Mesendoderm (in vitro differentiated cells): ENCODE measurements around the gene HLA-DPB1.

Experiments
- DNase-seq: peaks from one replicate; pipeline ENCODE4 v3.0.0; 2013
- H2AK5ac ChIP-seq: 2 replicates; pipeline ENCODE4 v1.6.1; 2013; ENCODE audit warnings: low read length, inconsistent platforms
- H2BK120ac ChIP-seq: 2 replicates; pipeline ENCODE4 v1.6.1; 2013; ENCODE audit warnings: low read depth, mild to moderate bottlenecking, low read length, moderate library complexity, mixed read lengths
- H2BK15ac ChIP-seq: replicated peaks from 2 replicates; pipeline ENCODE4 v1.6.1; 2013; ENCODE audit warnings: low read depth, mild to moderate bottlenecking, moderate library complexity
- H2BK5ac ChIP-seq: 2 replicates; pipeline ENCODE4 v1.6.1; 2013; ENCODE audit warnings: low read length, inconsistent platforms
- H3K18ac ChIP-seq: 2 replicates; pipeline ENCODE4 v1.6.1; 2013; ENCODE audit warnings: mild to moderate bottlenecking, low read length, mixed read lengths
- H3K23ac ChIP-seq: one replicate; pipeline ENCODE4 v1.6.1; 2013; ENCODE audit warnings: low read length
- H3K27ac ChIP-seq: 2 replicates; pipeline ENCODE4 v1.5.1; 2013; ENCODE audit warnings: low read depth, mild to moderate bottlenecking, inconsistent platforms, low read length, moderate library complexity
- H3K27me3 ChIP-seq: 2 replicates; pipeline ENCODE4 v1.6.1; 2013; ENCODE audit warnings: low read length, control low read depth, mild to moderate bottlenecking, inconsistent platforms; ENCODE audit not compliant: insufficient read depth, poor library complexity
- H3K36me3 ChIP-seq: 2 replicates; pipeline ENCODE4 v1.6.1; 2013; ENCODE audit warnings: low read length, inconsistent platforms; ENCODE audit not compliant: control insufficient read depth, insufficient read depth
- H3K4ac ChIP-seq: one replicate; pipeline ENCODE4 v1.6.1; 2013; ENCODE audit warnings: low read depth, mild to moderate bottlenecking, low read length, moderate library complexity
- H3K4me1 ChIP-seq: 2 replicates; pipeline ENCODE4 v1.6.1; 2013; ENCODE audit warnings: low read depth, low read length, inconsistent platforms; ENCODE audit not compliant: control insufficient read depth
- H3K4me2 ChIP-seq: 2 replicates; pipeline ENCODE4 v1.6.1; 2013; ENCODE audit warnings: low read length
- H3K4me3 ChIP-seq: 2 replicates; pipeline ENCODE4 v1.5.1; 2013; ENCODE audit warnings: mild to moderate bottlenecking, low read length
- H3K56ac ChIP-seq: one replicate; pipeline ENCODE4 v1.6.1; 2013; ENCODE audit warnings: low read length
- H3K79me1 ChIP-seq: 2 replicates; pipeline ENCODE4 v1.6.1; 2013; ENCODE audit warnings: low read length, inconsistent platforms
- H3K79me2 ChIP-seq: 2 replicates; pipeline ENCODE4 v1.6.1; 2013; ENCODE audit warnings: mild to moderate bottlenecking, low read length; ENCODE audit not compliant: control insufficient read depth, insufficient read depth
- H3K9ac ChIP-seq: 2 replicates; pipeline ENCODE4 v1.6.1; 2013; ENCODE audit warnings: low read length, inconsistent platforms
- H4K5ac ChIP-seq: one replicate; pipeline ENCODE4 v1.6.1; 2013; ENCODE audit warnings: low read length
- H4K8ac ChIP-seq: one replicate; pipeline ENCODE4 v1.6.1; 2013; ENCODE audit warnings: low read depth, mild to moderate bottlenecking, control low read depth, low read length, moderate library complexity
- WGBS: extraction: QIAGEN DNeasy Blood & Tissue Kit; methylation state at CpG from one replicate; pipeline ENCODE4 v1.1.7; 2013; ENCODE audit warnings: low lambda C conversion rate, missing lambda C conversion rate; ENCODE audit not compliant: insufficient coverage; ENCODE audit errors: extremely low coverage; 5-methylcytosine and 5-hydroxymethylcytosine counted together

Gene HLA-DPB1

GRCh38 chr6:33128318-33128717 is 52.5 kb downstream of the HLA-DPB1 start:
- H3K56ac ChIP-seq = no peak overlapping the region
- no peak overlapping the region for H2BK5ac ChIP-seq
- WGBS = no CpG with 5 or more reads among the region's 3 CpGs
- no peak for DNase-seq
- peaks cover 3% of the 10 kb centered on the region for H3K36me3 ChIP-seq
- no peak overlapping the region for H3K9ac ChIP-seq
- H3K23ac ChIP-seq = no peak overlapping the region
- H3K27me3 ChIP-seq = no peaks in the 10 kb centered on the region
- H3K4me3 ChIP-seq = no peak overlapping the region
- H3K79me2 ChIP-seq = peaks cover 3% of the 10 kb centered on the region
- H3K79me1 ChIP-seq = peaks cover under 1% of the 10 kb centered on the region
- no peak overlapping the region for H3K4ac ChIP-seq
- H4K8ac ChIP-seq = no peak overlapping the region
- H3K4me1 ChIP-seq = no peaks in the 10 kb centered on the region
- no peak overlapping the region for H3K4me2 ChIP-seq
- no peak overlapping the region for H3K27ac ChIP-seq
- H2BK120ac ChIP-seq = no peak overlapping the region
- no peak overlapping the region for H4K5ac ChIP-seq
- H3K18ac ChIP-seq = no peak overlapping the region
- H2AK5ac ChIP-seq = no peak overlapping the region
- no peak overlapping the region for H2BK15ac ChIP-seq

- Histone ChIP-seq H3K4me1 (no peaks in the 10 kb centered on the region), H3K36me3 (peaks cover 3% of the 10 kb centered on the region), H3K27me3 (no peaks in the 10 kb centered on the region), H3K79me1 (no peaks in the 10 kb centered on the region), H3K18ac (no peak overlapping the region), H3K4me2 (no peak overlapping the region), H2BK120ac (no peak overlapping the region), H3K4me3 (no peak overlapping the region), H2BK5ac (no peak overlapping the region), H3K79me2 (no peaks in the 10 kb centered on the region), H4K5ac (no peak overlapping the region), H3K27ac (no peak overlapping the region), H2AK5ac (no peak overlapping the region), H4K8ac (no peak overlapping the region), H2BK15ac (no peak overlapping the region), H3K23ac (no peak overlapping the region), H3K9ac (no peak overlapping the region), H3K56ac (no peak overlapping the region), H3K4ac (no peak overlapping the region)
- no CpG with 5 or more reads among the region's 8 CpGs for WGBS
- DNase-seq = no peak
Measured at GRCh38 chr6:33132081-33132524, 56.3 kb downstream of the HLA-DPB1 start.

GRCh38 chr6:33136310-33136900 is 60.6 kb downstream of the HLA-DPB1 start:
- no peaks in the 10 kb centered on the region for H3K79me1 ChIP-seq
- H2BK15ac ChIP-seq = no peak overlapping the region
- no peak overlapping the region for H4K8ac ChIP-seq
- H3K4me3 ChIP-seq = no peak overlapping the region
- no peaks in the 10 kb centered on the region for H3K36me3 ChIP-seq
- WGBS = no CpG with 5 or more reads among the region's 4 CpGs
- no peak overlapping the region for H3K9ac ChIP-seq
- no peak overlapping the region for H3K27ac ChIP-seq
- no peak overlapping the region for H3K56ac ChIP-seq
- H4K5ac ChIP-seq = no peak overlapping the region
- H3K18ac ChIP-seq = no peak overlapping the region
- H2AK5ac ChIP-seq = no peak overlapping the region
- DNase-seq = no peak
- H3K4me2 ChIP-seq = no peak overlapping the region
- no peak overlapping the region for H3K4ac ChIP-seq
- H2BK120ac ChIP-seq = no peak overlapping the region
- H3K4me1 ChIP-seq = no peaks in the 10 kb centered on the region
- no peak overlapping the region for H3K23ac ChIP-seq
- no peak overlapping the region for H2BK5ac ChIP-seq
- no peaks in the 10 kb centered on the region for H3K79me2 ChIP-seq
- no peaks in the 10 kb centered on the region for H3K27me3 ChIP-seq
